IMR-90 (cell line): ENCODE data around the gene PRR16.

Experiments
- BHLHE40 ChIP-seq: fragments of 150-350 bp; IDR thresholded peaks from 2 replicates; pipeline ENCODE4 v1.6.1; 2016; ENCODE audit warnings: mild to moderate bottlenecking, low read depth, low read length
- CEBPB ChIP-seq: IDR thresholded peaks from 2 replicates; pipeline ENCODE4 v1.6.1; 2012; ENCODE audit warnings: low read depth, low read length, improper control_type of control experiment
- CHD1 ChIP-seq: IDR thresholded peaks from 2 replicates; pipeline ENCODE4 v1.6.1; 2012; ENCODE audit warnings: low read depth, low read length, improper control_type of control experiment
- CTCF ChIP-seq: conservative IDR thresholded peaks from 2 replicates; pipeline ENCODE4 v1.5.1; 2012; ENCODE audit warnings: mild to moderate bottlenecking, low read depth, low read length, improper control_type of control experiment
- MAZ ChIP-seq: IDR thresholded peaks from 2 replicates; pipeline ENCODE4 v1.6.1; 2012; ENCODE audit warnings: low read depth, mild to moderate bottlenecking, low read length, improper control_type of control experiment, moderate library complexity, borderline replicate concordance
- MXI1 ChIP-seq: IDR thresholded peaks from 2 replicates; pipeline ENCODE4 v1.6.1; 2012; ENCODE audit warnings: low read depth, mild to moderate bottlenecking, low read length, moderate library complexity, borderline replicate concordance
- POLR2A ChIP-seq: IDR thresholded peaks from 2 replicates; pipeline ENCODE4 v1.6.1; 2012; ENCODE audit warnings: mild to moderate bottlenecking, low read depth, low read length
- RAD21 ChIP-seq: IDR thresholded peaks from 2 replicates; pipeline ENCODE4 v1.6.1; 2012; ENCODE audit warnings: low read length, improper control_type of control experiment
- RFX5 ChIP-seq: IDR thresholded peaks from 2 replicates; pipeline ENCODE4 v1.8.0; 2012; ENCODE audit warnings: low read depth, mild to moderate bottlenecking, low read length, moderate library complexity
- SMC3 ChIP-seq: fragments of 150-350 bp; IDR thresholded peaks from 2 replicates; pipeline ENCODE4 v1.6.1; 2016; ENCODE audit warnings: low read depth, mild to moderate bottlenecking, antibody characterized with exemption, low read length, moderate library complexity

DNA sequence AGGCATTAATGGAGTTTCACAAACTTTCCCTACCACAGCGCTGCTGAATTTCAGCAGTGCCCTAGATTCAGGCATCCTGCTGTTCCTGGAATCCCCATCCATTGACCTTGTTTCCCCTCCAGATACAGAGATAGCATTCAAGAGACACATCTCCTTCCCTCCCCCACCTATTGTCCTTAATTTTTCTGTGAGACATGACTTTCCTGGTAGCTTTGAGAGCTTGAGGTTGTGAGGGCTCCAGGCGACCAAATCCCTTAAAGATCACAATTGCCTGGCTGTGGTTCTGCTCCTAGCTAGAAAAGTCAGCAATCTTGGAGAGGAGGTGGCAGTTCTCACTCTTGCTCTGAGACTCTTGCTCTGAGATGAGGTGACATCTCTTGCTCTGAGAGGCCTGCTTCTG is 48.0 kb downstream of the PRR16 start:
- TF ChIP-seq RAD21, result no peak
- TF ChIP-seq CTCF, result no peak
- TF ChIP-seq RFX5, result no peak
- no peak for TF ChIP-seq POLR2A
- no peak for TF ChIP-seq MXI1
- TF ChIP-seq MAZ, result no peak
- no peak for TF ChIP-seq CEBPB
- TF ChIP-seq BHLHE40, result no peak
- no peak for TF ChIP-seq SMC3
- TF ChIP-seq CHD1, result no peak
